Measurements from ENCODE around the gene ZNF236.

- TF ChIP-seq, protein P1, sequence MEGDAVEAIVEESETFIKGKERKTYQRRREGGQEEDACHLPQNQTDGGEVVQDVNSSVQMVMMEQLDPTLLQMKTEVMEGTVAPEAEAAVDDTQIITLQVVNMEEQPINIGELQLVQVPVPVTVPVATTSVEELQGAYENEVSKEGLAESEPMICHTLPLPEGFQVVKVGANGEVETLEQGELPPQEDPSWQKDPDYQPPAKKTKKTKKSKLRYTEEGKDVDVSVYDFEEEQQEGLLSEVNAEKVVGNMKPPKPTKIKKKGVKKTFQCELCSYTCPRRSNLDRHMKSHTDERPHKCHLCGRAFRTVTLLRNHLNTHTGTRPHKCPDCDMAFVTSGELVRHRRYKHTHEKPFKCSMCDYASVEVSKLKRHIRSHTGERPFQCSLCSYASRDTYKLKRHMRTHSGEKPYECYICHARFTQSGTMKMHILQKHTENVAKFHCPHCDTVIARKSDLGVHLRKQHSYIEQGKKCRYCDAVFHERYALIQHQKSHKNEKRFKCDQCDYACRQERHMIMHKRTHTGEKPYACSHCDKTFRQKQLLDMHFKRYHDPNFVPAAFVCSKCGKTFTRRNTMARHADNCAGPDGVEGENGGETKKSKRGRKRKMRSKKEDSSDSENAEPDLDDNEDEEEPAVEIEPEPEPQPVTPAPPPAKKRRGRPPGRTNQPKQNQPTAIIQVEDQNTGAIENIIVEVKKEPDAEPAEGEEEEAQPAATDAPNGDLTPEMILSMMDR (IDR thresholded peaks at IDR 0.05; ENCODE audit: insufficient read depth, low read depth, low read length), result no peak
- TF ChIP-seq EZH2 (IDR thresholded peaks at IDR 0.05; ENCODE audit: insufficient read depth, low read length), result no peak
These were observed 49.7 kb upstream of the ZNF236 start for GRCh38 chr18:76772665-76773064.
